Right lobe of liver (tissue), 4 donors: ENCODE measurements around the gene MFN2.

Source experiments
- CTCF ChIP-seq, 4 donors: fragments of 200-600 bp in 3 of 4; fragments of 450-650 bp in 1 of 4; IDR thresholded peaks; one replicate each; pipeline versions ENCODE4 v1.5.1 to v1.8.0; 2016 to 2022; ENCODE audit warnings: antibody characterized with exemption in 4 of 4, mild to moderate bottlenecking in 2 of 4
- POLR2A ChIP-seq: fragments of 450-650 bp; IDR thresholded peaks from one replicate; pipeline ENCODE4 v1.6.1; 2017; ENCODE audit warnings: antibody characterized with exemption, mild to moderate bottlenecking
- donor health status: DM: no; HTN: no; CAD: no.
- donor health status: DM: no; HTN: no; CAD: no.
- donor health status: DM: no; HTN: yes; CAD: no.

GRCh38 chr1:12039164-12039525 is 58.9 kb downstream of the MFN2 start:
- TF ChIP-seq CTCF (IDR thresholded peaks at IDR 0.05) (no peak), POLR2A (no peak)
